Activated CD8-positive, alpha-beta memory T cell treated with anti-CD3 and anti-CD28 coated beads, Interleukin-2, amount 10 ng/mL, durations not matched to agents 7 days and 5 days (primary cell): ENCODE results near the gene CCR8. TPM values are rescaled to one million over a fixed set of nuclear protein-coding genes. Genes with fewer than 3 reads are reported as not detected.
A peak's percentile ranks its signal among the peaks of the same experiment; 100 is the strongest.
"Not testable (repeated sequence)": the region's sequence is repeated elsewhere in the genome, so short reads cannot be mapped to it uniquely, and the experiment has no call there.

Experiments
- ATAC-seq: fragments of 150-1000 bp; cut with Tn5 transposase; one replicate; pipeline ENCODE4 v1.10.0; 2021; ENCODE audit warnings: moderate library complexity
- CTCF ChIA-PET: fragments of 350-600 bp; sonication (Branson Sonifier 250); formaldehyde crosslinking; loops from one replicate; lab custom pipeline; 2021; ENCODE audit warnings: antibody characterized with exemption; lab: Charles Lee
- DNase-seq: peaks from one replicate; pipeline ENCODE4 v3.0.0-alpha.2; 2020
- H3K27ac Mint-ChIP-seq: one replicate; pipeline ENCODE4 v1.8.0; 2021; ENCODE audit warnings: mild to moderate bottlenecking, mixed read lengths
- H3K27me3 Mint-ChIP-seq: one replicate; pipeline ENCODE4 v1.8.0; 2021; ENCODE audit warnings: mixed read lengths
- H3K36me3 Mint-ChIP-seq: one replicate; pipeline ENCODE4 v1.8.0; 2021; ENCODE audit warnings: mild to moderate bottlenecking, mixed read lengths
- H3K4me1 Mint-ChIP-seq: one replicate; pipeline ENCODE4 v1.8.0; 2021; ENCODE audit warnings: mixed read lengths
- H3K4me3 Mint-ChIP-seq: one replicate; pipeline ENCODE4 v1.8.0; 2021; ENCODE audit warnings: mild to moderate bottlenecking, moderate library complexity, mixed read lengths
- H3K9me3 Mint-ChIP-seq: one replicate; pipeline ENCODE4 v1.8.0; 2022; ENCODE audit warnings: low read depth, mixed read lengths
- total RNA-seq, 2 experiments: library from RNA; stranded (reverse); gene quantifications; one replicate each; pipeline ENCODE4 v1.2.3, GENCODE V29; 2021

CCR8 gene
- total RNA-seq, 2 experiments from 2014 or later = 3.7 to 47.6 TPM

GRCh38 chr3:39362812-39363211 lies 33.3 kb downstream of the CCR8 start:
- no peak for ATAC-seq
- peaks cover 8% of the 10 kb centered on the region for H3K27me3 Mint-ChIP-seq
- no peak for DNase-seq
- peaks cover 1% of the 10 kb centered on the region for H3K9me3 Mint-ChIP-seq
- H3K4me1 Mint-ChIP-seq = peaks cover 48% of the 10 kb centered on the region
- H3K4me3 Mint-ChIP-seq = no peak overlapping the region
- peak overlapping the region; percentile 43 for H3K27ac Mint-ChIP-seq
- H3K36me3 Mint-ChIP-seq = peaks cover 21% of the 10 kb centered on the region
- CTCF ChIA-PET = interaction anchor here (1.2 to 7.3 kb wide), 4 partner anchors 11 to 71 kb away, joined by 3 to 32 read pairs (median 4); no protein-coding TSS in a partner anchor

- CTCF ChIA-PET, DNase-seq, H3K9me3 Mint-ChIP-seq, H3K4me1 Mint-ChIP-seq, H3K27ac Mint-ChIP-seq, H3K4me3 Mint-ChIP-seq, H3K36me3 Mint-ChIP-seq, ATAC-seq: not testable (repeated sequence)
- peaks cover 19% of the 10 kb centered on the region for H3K27me3 Mint-ChIP-seq
Measured at GRCh38 chr3:39370450-39370849, 40.9 kb downstream of the CCR8 start.

GRCh38 chr3:39372833-39373232 lies 43.3 kb downstream of the CCR8 start:
- DNase-seq (no peak), ATAC-seq (no peak)
- peaks cover 5% of the 10 kb centered on the region for H3K4me1 Mint-ChIP-seq
- H3K4me3 Mint-ChIP-seq = no peak overlapping the region
- H3K9me3 Mint-ChIP-seq = no peaks in the 10 kb centered on the region
- CTCF ChIA-PET = interaction anchor here (0.8 to 1.9 kb wide), 5 partner anchors 9 to 183 kb away, joined by 3 to 6 read pairs (median 3); no protein-coding TSS in a partner anchor
- peaks cover 6% of the 10 kb centered on the region for H3K36me3 Mint-ChIP-seq
- H3K27me3 Mint-ChIP-seq = peaks cover 19% of the 10 kb centered on the region
- H3K27ac Mint-ChIP-seq = no peak overlapping the region

GRCh38 chr3:39376959-39377634 lies 47.6 kb downstream of the CCR8 start:
- CTCF ChIA-PET = interaction anchor here (0.8 to 7.2 kb wide), 10 partner anchors 15 to 289 kb away, joined by 3 to 107 read pairs (median 6); partner anchors contain the start of gene RPSA
- DNase-seq (no peak), ATAC-seq (no peak)
- H3K27ac Mint-ChIP-seq = no peak overlapping the region
- H3K27me3 Mint-ChIP-seq = no peaks in the 10 kb centered on the region
- peaks cover 15% of the 10 kb centered on the region for H3K4me1 Mint-ChIP-seq
- H3K9me3 Mint-ChIP-seq = no peaks in the 10 kb centered on the region
- H3K4me3 Mint-ChIP-seq = no peak overlapping the region
- H3K36me3 Mint-ChIP-seq = peaks cover 6% of the 10 kb centered on the region

GRCh38 chr3:39378088-39378487 lies 48.6 kb downstream of the CCR8 start:
- ATAC-seq = peak; percentile 80
- Mint-ChIP-seq H3K36me3 (peaks cover under 1% of the 10 kb centered on the region), H3K4me1 (peaks cover 22% of the 10 kb centered on the region), H3K27ac (peak overlapping the region; percentile 45), H3K4me3 (no peak overlapping the region), H3K9me3 (no peaks in the 10 kb centered on the region), H3K27me3 (no peaks in the 10 kb centered on the region)
- CTCF ChIA-PET = interaction anchor here (0.8 to 7.2 kb wide), 17 partner anchors 11 to 290 kb away, joined by 3 to 107 read pairs (median 5); partner anchors contain the start of gene RPSA
- peak; percentile 78 for DNase-seq

GRCh38 chr3:39378957-39379777 lies 49.7 kb downstream of the CCR8 start:
- H3K36me3 Mint-ChIP-seq = no peaks in the 10 kb centered on the region
- H3K27me3 Mint-ChIP-seq = no peaks in the 10 kb centered on the region
- CTCF ChIA-PET = interaction anchor here (0.6 to 7.2 kb wide), 6 partner anchors 17 to 1808 kb away, joined by 3 to 107 read pairs (median 13); partner anchors contain the start of gene RPSA
- H3K4me1 Mint-ChIP-seq = peaks cover 22% of the 10 kb centered on the region
- DNase-seq (no peak), ATAC-seq (no peak)
- H3K9me3 Mint-ChIP-seq = no peaks in the 10 kb centered on the region
- no peak overlapping the region for H3K27ac Mint-ChIP-seq
- no peak overlapping the region for H3K4me3 Mint-ChIP-seq

GRCh38 chr3:39379778-39380155 lies 50.3 kb downstream of the CCR8 start:
- no peak overlapping the region for H3K27ac Mint-ChIP-seq
- no peak overlapping the region for H3K4me3 Mint-ChIP-seq
- no peaks in the 10 kb centered on the region for H3K9me3 Mint-ChIP-seq
- CTCF ChIA-PET = interaction anchor here (0.6 to 7.2 kb wide), 3 partner anchors 17 to 1807 kb away, joined by 3 to 107 read pairs (median 32); no protein-coding TSS in a partner anchor
- peaks cover 22% of the 10 kb centered on the region for H3K4me1 Mint-ChIP-seq
- H3K36me3 Mint-ChIP-seq = no peaks in the 10 kb centered on the region
- H3K27me3 Mint-ChIP-seq = no peaks in the 10 kb centered on the region
- DNase-seq (no peak), ATAC-seq (no peak)

GRCh38 chr3:39381432-39381831 lies 51.9 kb downstream of the CCR8 start:
- Mint-ChIP-seq H3K9me3 (no peaks in the 10 kb centered on the region), H3K4me3 (no peak overlapping the region), H3K27me3 (no peaks in the 10 kb centered on the region), H3K4me1 (peaks cover 35% of the 10 kb centered on the region), H3K36me3 (peaks cover 3% of the 10 kb centered on the region), H3K27ac (peak overlapping the region; percentile 45)
- CTCF ChIA-PET = interaction anchor here (7.2 kb wide), 1 partner anchor 91 kb away, joined by 107 read pairs; no protein-coding TSS in a partner anchor
- DNase-seq = peak; percentile 33
- ATAC-seq = no peak

Other genes starting within 250 kb of the CCR8 start
- 10 to 100 TPM; 28.8 to 32.0 TPM for gene GORASP1, start 222.1 kb upstream of the CCR8 start, total RNA-seq
- gene TTC21A, start 222.0 kb upstream of the CCR8 start, total RNA-seq = 1 to 10 TPM; 1.9 to 8.3 TPM
- 10 to 100 TPM; 15.6 to 20.2 TPM for gene CSRNP1, start 176.1 kb upstream of the CCR8 start, total RNA-seq
- gene XIRP1, start 137.1 kb upstream of the CCR8 start, total RNA-seq = 1 to 10 TPM in 1 of 2 experiments, under 1 TPM in 1; 0.06 to 1.0 TPM
- 1 to 10 TPM in 1 of 2 experiments, under 1 TPM in 1; 0.41 to 3.7 TPM for gene CX3CR1, start 49.7 kb upstream of the CCR8 start, total RNA-seq
- 10 to 100 TPM; 36.2 to 55.9 TPM for gene SLC25A38, start 53.7 kb downstream of the CCR8 start, total RNA-seq
- gene RPSA, start 77.0 kb downstream of the CCR8 start, total RNA-seq = 1,000 to 10,000 TPM; 1,232 to 1,591 TPM
- not detected for gene MOBP, start 138.0 kb downstream of the CCR8 start, total RNA-seq